Measurements from ENCODE around the gene SPPL2B. TPM values are rescaled to one million over a fixed set of nuclear protein-coding genes. Genes with fewer than 3 reads are reported as not detected.

The SPPL2B gene
- 29.8 and 31.2 TPM in 2 replicates for total RNA-seq

DNA sequence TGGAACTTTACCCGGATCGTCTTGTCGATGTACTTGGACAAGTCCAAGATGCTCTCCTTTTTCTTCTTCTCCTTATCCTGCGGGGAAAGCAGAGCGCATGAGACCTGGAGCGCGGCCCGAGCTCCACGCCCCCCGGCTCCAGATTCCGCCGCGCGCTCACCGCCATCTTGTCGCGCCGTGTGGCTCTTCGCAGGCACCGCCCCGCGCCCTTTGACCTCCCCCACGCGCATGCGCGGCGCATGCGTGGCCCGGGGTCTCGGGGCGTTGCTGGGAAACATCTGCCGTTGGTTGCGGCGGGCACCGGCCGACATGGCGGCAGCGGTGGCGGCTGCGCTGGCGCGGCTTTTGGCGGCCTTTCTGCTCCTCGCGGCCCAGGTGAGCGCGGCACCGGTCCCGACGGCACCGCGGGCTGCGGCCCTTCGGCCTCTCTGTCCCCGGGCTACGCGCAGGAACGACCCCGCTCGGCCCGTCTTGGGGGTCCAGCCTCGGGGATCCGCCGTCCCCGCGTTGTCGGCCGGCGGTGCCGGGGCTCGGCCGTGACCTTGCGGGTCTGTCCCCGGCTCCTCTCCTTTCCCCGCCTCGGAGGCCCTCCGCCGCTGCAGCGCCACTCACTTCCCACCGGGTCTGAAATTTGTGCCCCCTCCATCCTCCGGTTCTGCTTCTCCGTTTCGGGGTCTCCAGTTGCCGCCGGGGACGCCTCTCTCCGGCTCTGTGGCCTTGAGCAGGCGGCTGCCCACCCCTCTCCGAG lies at the start of gene SPPL2B, which contains the start of gene LSM7:
TSS of gene SPPL2B (plus strand) at position 284 of the 748 bp plus-strand sequence. CDS start at position 310, 26 bp downstream.
TSS of gene LSM7 (minus strand) at position 186 of the 748 bp plus-strand sequence. CDS start at position 166, 20 bp downstream.

GRCh38 chr19:2282062-2282861 lies 46.2 kb upstream of the SPPL2B start, which contains the start of gene PEAK3:
Gene PEAK3, minus strand, starts transcription at chr19:2282175. Its CDS starts 1,244 bp downstream, at chr19:2280931.

DNA sequence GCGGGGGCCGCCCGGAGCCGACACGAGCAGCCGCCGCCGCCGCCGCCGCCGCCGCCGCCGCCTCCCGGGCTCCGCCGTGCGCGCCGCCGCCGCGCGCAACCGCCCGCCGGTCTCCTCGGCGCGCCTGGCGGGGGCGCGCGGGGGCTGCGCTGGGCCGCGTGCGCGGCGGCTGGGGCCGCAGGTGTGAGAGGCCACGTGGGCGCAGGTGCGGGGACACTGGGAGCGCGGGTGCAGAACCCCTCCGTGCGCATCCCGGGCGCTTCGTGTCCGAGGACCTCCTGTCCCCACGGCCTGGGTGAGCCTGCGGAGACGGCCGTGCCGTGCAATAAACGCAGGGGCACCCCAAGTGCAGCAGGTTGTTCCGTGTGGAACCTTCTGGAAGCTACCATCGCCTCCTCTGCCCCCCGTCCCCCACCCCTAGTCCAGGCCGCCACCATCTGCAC lies 20.3 kb upstream of the SPPL2B start, which contains the start of gene LINGO3:
TSS of gene LINGO3 (minus strand) at position 41 of the 443 bp plus-strand sequence. CDS start 16,378 bp downstream, outside the sequence.

GRCh38 chr19:2359992-2360685 lies 31.7 kb downstream of the SPPL2B start, which contains the start of gene TMPRSS9:
Gene TMPRSS9, plus strand, starts transcription at chr19:2360265. Its CDS starts 29,521 bp downstream, at chr19:2389786.

Other genes starting within 250 kb of the SPPL2B start
- 14.5 and 16.8 TPM in 2 replicates for gene MOB3A, start 232.4 kb upstream of the SPPL2B start, total RNA-seq
- 1.4 and 1.6 TPM in 2 replicates for gene IZUMO4, start 231.8 kb upstream of the SPPL2B start, total RNA-seq
- gene AP3D1, start 177.1 kb upstream of the SPPL2B start, total RNA-seq: 102 and 105 TPM in 2 replicates
- gene DOT1L, start 164.8 kb upstream of the SPPL2B start, total RNA-seq: 7.0 and 7.8 TPM in 2 replicates
- gene PLEKHJ1, start 92.4 kb upstream of the SPPL2B start, total RNA-seq: 44.6 and 51.4 TPM in 2 replicates
- 24.7 and 40.2 TPM in 2 replicates for gene SF3A2, start 91.9 kb upstream of the SPPL2B start, total RNA-seq
- gene AMH, start 79.4 kb upstream of the SPPL2B start, total RNA-seq: 0.92 and 0.93 TPM in 2 replicates
- gene JSRP1, start 72.3 kb upstream of the SPPL2B start, total RNA-seq: not detected in 2 replicates
- gene PEAK3, start 46.5 kb upstream of the SPPL2B start, total RNA-seq: not detected in 2 replicates
- not detected in 2 replicates for gene LINGO3, start 20.5 kb upstream of the SPPL2B start, total RNA-seq
- gene LSM7, start 98 bp upstream of the SPPL2B start, total RNA-seq: 74.2 and 99.2 TPM in 2 replicates
- gene TMPRSS9, start 31.6 kb downstream of the SPPL2B start, total RNA-seq: not detected in 2 replicates
- 29.0 and 34.5 TPM in 2 replicates for gene TIMM13, start 98.9 kb downstream of the SPPL2B start, total RNA-seq
- 41.9 and 80.5 TPM in 2 replicates for gene LMNB2, start 128.3 kb downstream of the SPPL2B start, total RNA-seq
- gene GADD45B, start 147.4 kb downstream of the SPPL2B start, total RNA-seq: 14.8 and 28.1 TPM in 2 replicates

Measured in aortic smooth muscle cell (primary cell).